Left renal cortex interstitium (tissue), 4 donors: ENCODE data around the gene LTBP4. TPM values are rescaled to one million over a fixed set of nuclear protein-coding genes. Genes with fewer than 3 reads are reported as not detected.

Experiments
- polyA plus RNA-seq, 4 donors: library from polyadenylated mRNA; unstranded; fragments of 120-200 nt; gene quantifications; one replicate each; pipeline ENCODE4 v1.2.1, GENCODE V29; 2013; ENCODE audit not compliant: insufficient read length in 4 of 4

Gene LTBP4
- polyA plus RNA-seq, 4 donors = 174 to 362 (median 282) TPM

Other genes starting within 250 kb of the LTBP4 start
- under 1 TPM; 0.06 to 0.18 (median 0.14) TPM for gene HIPK4, start 211.2 kb upstream of the LTBP4 start, polyA plus RNA-seq
- 10 to 100 TPM; 10.4 to 15.5 (median 13.0) TPM for gene PRX, start 188.0 kb upstream of the LTBP4 start, polyA plus RNA-seq
- gene SERTAD1, start 175.4 kb upstream of the LTBP4 start, polyA plus RNA-seq = 10 to 100 TPM in 1 of 4 donors, 1 to 10 TPM in 3; 6.9 to 12.7 (median 8.3) TPM
- gene SERTAD3, start 157.0 kb upstream of the LTBP4 start, polyA plus RNA-seq = 10 to 100 TPM; 29.5 to 49.1 (median 38.5) TPM
- 10 to 100 TPM; 40.4 to 67.0 (median 49.9) TPM for gene BLVRB, start 135.6 kb upstream of the LTBP4 start, polyA plus RNA-seq
- gene SPTBN4, start 134.4 kb upstream of the LTBP4 start, polyA plus RNA-seq = 1 to 10 TPM in 3 of 4 donors, under 1 TPM in 1; 0.92 to 2.2 (median 1.6) TPM
- 10 to 100 TPM; 32.8 to 61.1 (median 43.8) TPM for gene SHKBP1, start 24.5 kb upstream of the LTBP4 start, polyA plus RNA-seq
- gene NUMBL, start 89.3 kb downstream of the LTBP4 start, polyA plus RNA-seq = 10 to 100 TPM in 3 of 4 donors, 1 to 10 TPM in 1; 8.9 to 20.7 (median 16.3) TPM
- 10 to 100 TPM; 31.0 to 54.1 (median 40.9) TPM for gene COQ8B, start 115.5 kb downstream of the LTBP4 start, polyA plus RNA-seq
- 10 to 100 TPM; 12.4 to 16.6 (median 14.5) TPM for gene ITPKC, start 115.7 kb downstream of the LTBP4 start, polyA plus RNA-seq
- 10 to 100 TPM; 10.3 to 21.1 (median 15.8) TPM for gene ACTMAP, start 149.1 kb downstream of the LTBP4 start, polyA plus RNA-seq
- gene SNRPA, start 149.8 kb downstream of the LTBP4 start, polyA plus RNA-seq = 100 to 1,000 TPM; 107 to 135 (median 124) TPM
- gene MIA, start 174.2 kb downstream of the LTBP4 start, polyA plus RNA-seq = 1 to 10 TPM in 1 of 4 donors, under 1 TPM in 3; 0.81 to 4.2 (median 0.92) TPM
- 10 to 100 TPM; 11.2 to 13.7 (median 12.0) TPM for gene RAB4B, start 176.9 kb downstream of the LTBP4 start, polyA plus RNA-seq
- gene EGLN2, start 197.8 kb downstream of the LTBP4 start, polyA plus RNA-seq = 10 to 100 TPM; 64.8 to 91.8 (median 79.0) TPM
- gene CYP2A6, start 249.1 kb downstream of the LTBP4 start, polyA plus RNA-seq = under 1 TPM in 2 of 4 donors, not detected in 2; 0.10 to 0.35 TPM